ENCODE results near the gene GABRD.

GRCh38 chr1:1981142-1981500, 38.0 kb upstream of the GABRD start:
- TF ChIP-seq CTCF (IDR thresholded peaks at IDR 0.05; ENCODE audit: low read depth, low read length, poor library complexity, severe bottlenecking) (no peak), EZH2phosphoT487 (IDR thresholded peaks at IDR 0.05; ENCODE audit: borderline replicate concordance, low read length) (no peak)
